Measurements from ENCODE around the gene SLC16A13. TPM values are rescaled to one million over a fixed set of nuclear protein-coding genes. Genes with fewer than 3 reads are reported as not detected.

The SLC16A13 gene
- total and polyA plus RNA-seq, 10 of the 15 experiments (the other 5 are each of a cell fraction or from before 2014, with no cell fraction given) = 0.34 to 12.1 (median 3.3) TPM

GRCh38 chr17:7017827-7018200 is 18.0 kb upstream of the SLC16A13 start:
- RAD21 ChIA-PET (ENCODE audit: unreplicated experiment) = no interaction called here
- in situ Hi-C loops (cut with MboI) = no loop called here
- 42% methylated on average over 12 of the region's 12 CpGs for WGBS (ENCODE audit: insufficient coverage, insufficient replicate concordance, low lambda C conversion rate, missing lambda C conversion rate)
- TF ChIP-seq FOS (IDR thresholded peaks at IDR 0.05; ENCODE audit: borderline replicate concordance, extremely low read depth, insufficient read length) (no peak), IKZF2 (IDR thresholded peaks at IDR 0.05) (peak in 1 of 2 experiments; percentile 39; a peak in 1 of 4 replicates), SIN3A (IDR thresholded peaks at IDR 0.05; ENCODE audit: low read depth, low read length) (no peak), CHD4 (IDR thresholded peaks at IDR 0.05) (no peak), TCF12 (IDR thresholded peaks at IDR 0.05; ENCODE audit: low read depth, low read length) (0 out of 2 replicates have a peak, but pooled peaks have one; percentile 5), EED (IDR thresholded peaks at IDR 0.05; ENCODE audit: low read depth) (peak; percentile 29; the same call in 1 of the 2 replicates), NR2C2 (IDR thresholded peaks at IDR 0.05; ENCODE audit: borderline replicate concordance, control insufficient read depth, insufficient read length, low read depth) (no peak), CBX3 (IDR thresholded peaks at IDR 0.05; ENCODE audit: borderline replicate concordance, low read depth) (no peak), SMAD1 (IDR thresholded peaks at IDR 0.05; ENCODE audit: low read depth, partially characterized antibody) (no peak), ATF7 (IDR thresholded peaks at IDR 0.05; ENCODE audit: low read depth) (no peak), USF2 (IDR thresholded peaks at IDR 0.05; ENCODE audit: borderline replicate concordance, low read depth, low read length) (no peak), ETV6 (conservative IDR thresholded peaks at IDR 0.05 in 1 of 2, IDR thresholded peaks at IDR 0.05 in 1 of 2; ENCODE audit: borderline replicate concordance in 1 of 2, low read depth in 1 of 2) (no peak), HDAC6 (IDR thresholded peaks at IDR 0.05; ENCODE audit: unreplicated experiment) (no peak), HSF1 (IDR thresholded peaks at IDR 0.05; ENCODE audit: low read depth, low read length) (no peak), MTA3 (IDR thresholded peaks at IDR 0.05; ENCODE audit: borderline replicate concordance, low read length) (no peak), NR2C1 (IDR thresholded peaks at IDR 0.05) (no peak), ZNF622 (IDR thresholded peaks at IDR 0.05) (no peak), MLLT1 (IDR thresholded peaks at IDR 0.05) (peak; percentile 53; the same call in 1 of the 2 replicates), IRF5 (IDR thresholded peaks at IDR 0.05; ENCODE audit: borderline replicate concordance) (peak; percentile 42; the same call in 1 of the 2 replicates), CHD1 (IDR thresholded peaks at IDR 0.05; ENCODE audit: low read depth, low read length) (no peak), GATAD2B (conservative IDR thresholded peaks at IDR 0.05; ENCODE audit: low read depth) (0 out of 2 replicates have a peak, but pooled peaks have one; percentile 32)

More at GRCh38 chr17:7017827-7018200, 18.0 kb upstream of the SLC16A13 start:
- Histone ChIP-seq H3K4me3 (no peak overlapping the region), H3K36me3 (ENCODE audit: control insufficient read depth in 2 of 2, insufficient read depth in 2 of 2, low read length in 1 of 2) (peaks cover 0 to 4% of the 10 kb centered on the region in 2 experiments; a peak in 2 of 4 replicates), H3K27ac (ENCODE audit: control insufficient read depth, insufficient read depth) (no peak overlapping the region), H3K4me2 (ENCODE audit: control insufficient read depth, insufficient read depth) (no peak overlapping the region; the same call in 1 of the 2 replicates), H3K9ac (ENCODE audit: control insufficient read depth, insufficient read depth, low read length) (no peak overlapping the region), H3K27me3 (replicated peaks in 1 of 2; ENCODE audit: control insufficient read depth in 2 of 2, insufficient read depth in 2 of 2, low read length in 1 of 2) (no peaks in the 10 kb centered on the region), H3K79me2 (ENCODE audit: control insufficient read depth, insufficient read depth, low read length) (peaks cover 33% of the 10 kb centered on the region), H3K4me1 (ENCODE audit: control insufficient read depth, insufficient read depth, low read length) (peaks cover 37% of the 10 kb centered on the region), H4K20me1 (ENCODE audit: control insufficient read depth, insufficient read depth) (no peaks in the 10 kb centered on the region), H3K9me3 (replicated peaks; ENCODE audit: control insufficient read depth, insufficient read depth, low read length) (no peaks in the 10 kb centered on the region), H2AFZ (ENCODE audit: control insufficient read depth, low read depth, low read length) (no peak overlapping the region)
- BruUV-seq (replicated peaks) = no TSS peak
- CTCF ChIA-PET = interaction anchor here (0.6 to 8.8 kb wide), 5 partner anchors 10 to 174 kb away, joined by 3 to 167 read pairs (median 4); partner anchors contain the start of gene RNASEK
- intact Hi-C loops (cut with micrococcal nuclease; ENCODE audit: unreplicated experiment) = loop anchor here (10.0 kb wide), 1 partner anchor 263 kb away; the partner anchor contains the start of gene XAF1
- FAIRE-seq = no peak
- no peak for ATAC-seq
- DNase-seq (ENCODE audit: low read depth, low spot score) = no peak
- SMC1A ChIA-PET (ENCODE audit: uncharacterized antibody, unreplicated experiment) = interaction anchor here (1.7 kb wide), 1 partner anchor 175 kb away, joined by 6 read pairs; no protein-coding TSS in a partner anchor
- POLR2A ChIA-PET = interaction anchor here (0.5 kb wide), 1 partner anchor 21 kb away, joined by 3 read pairs; no protein-coding TSS in a partner anchor

Measured in GM12878 (cell line).